Kidney glomerular epithelial cell (primary cell): ENCODE data around the gene CDC40.
"Not testable (repeated sequence)": the region's sequence is repeated elsewhere in the genome, so short reads cannot be mapped to it uniquely, and the experiment has no call there.

ENCODE experiments used
- DNase-seq: peaks from one replicate; lab custom pipeline; 2025; lab: John Stamatoyannopoulos, UW

CDC40 gene

DNA sequence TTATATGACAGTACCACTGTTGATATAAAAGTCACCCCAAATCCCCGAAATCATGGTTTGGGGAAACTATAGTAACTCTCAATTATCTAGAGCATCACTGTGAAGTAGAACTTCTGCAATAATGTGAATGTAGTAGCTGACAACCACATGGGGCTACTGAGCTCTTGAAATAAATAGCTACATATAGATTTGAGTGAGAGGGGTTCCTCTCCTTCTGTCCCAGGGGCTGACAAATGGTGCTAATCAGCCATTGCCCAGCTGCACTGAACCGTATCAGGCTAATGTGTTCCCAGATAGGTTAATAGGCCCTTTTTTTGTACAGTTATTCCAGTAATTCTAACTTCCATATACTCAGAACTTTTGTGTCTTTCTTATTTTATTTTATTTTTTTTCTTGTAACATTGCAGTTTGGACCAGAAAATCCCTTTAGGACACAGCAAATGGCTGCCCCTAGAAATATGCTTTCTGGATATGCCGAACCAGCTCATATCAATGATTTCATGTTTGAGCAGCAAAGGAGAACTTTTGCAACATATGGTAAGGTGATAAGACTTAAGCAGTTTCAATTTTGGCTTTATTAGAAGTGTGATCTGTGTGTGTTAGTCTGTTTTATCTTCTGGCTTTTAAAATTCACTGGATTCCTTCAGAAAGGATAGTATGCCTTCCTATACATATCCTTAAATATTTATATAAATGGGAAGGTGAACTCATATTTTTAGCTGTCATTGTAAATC, 21.1 kb downstream of the CDC40 start:
- DNase-seq: no peak

DNA sequence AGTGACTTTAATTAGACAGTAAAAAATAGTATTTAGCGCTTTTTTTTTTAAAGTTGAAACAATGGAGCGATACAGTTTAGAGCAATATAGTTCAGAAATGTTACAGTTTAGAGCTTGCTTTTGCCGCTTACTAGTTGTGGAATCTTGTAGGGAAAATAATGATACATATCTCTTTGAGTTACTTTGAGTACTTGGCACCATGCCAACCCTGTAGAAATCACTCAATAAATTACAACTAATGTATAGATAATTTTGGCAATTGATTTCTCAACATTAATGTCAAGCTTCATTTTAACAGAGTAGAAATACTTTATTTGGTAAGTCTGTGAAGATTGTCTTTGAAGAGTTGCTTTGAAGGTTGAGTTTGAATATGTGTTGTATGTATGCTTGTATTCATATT, 27.4 kb downstream of the CDC40 start:
- DNase-seq: no peak

DNA sequence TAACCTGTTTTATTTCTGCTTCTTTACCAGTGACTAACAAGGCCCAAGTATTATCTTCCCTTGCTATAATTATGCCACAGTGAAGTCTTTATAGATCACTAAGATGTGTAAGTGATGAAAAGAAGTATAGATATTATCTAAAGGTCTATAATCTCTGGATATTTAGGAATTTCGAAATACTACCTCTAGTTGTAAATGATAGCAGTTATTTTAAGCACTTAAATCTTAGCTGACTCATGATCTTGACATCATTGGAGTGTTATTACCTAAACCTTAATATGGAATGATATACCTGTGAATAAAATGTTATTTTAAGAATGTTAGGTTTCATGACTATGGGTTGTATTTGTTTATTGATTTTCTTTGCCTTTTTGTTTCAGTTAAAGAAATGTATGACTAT, 31.5 kb downstream of the CDC40 start:
- DNase-seq: no peak

DNA sequence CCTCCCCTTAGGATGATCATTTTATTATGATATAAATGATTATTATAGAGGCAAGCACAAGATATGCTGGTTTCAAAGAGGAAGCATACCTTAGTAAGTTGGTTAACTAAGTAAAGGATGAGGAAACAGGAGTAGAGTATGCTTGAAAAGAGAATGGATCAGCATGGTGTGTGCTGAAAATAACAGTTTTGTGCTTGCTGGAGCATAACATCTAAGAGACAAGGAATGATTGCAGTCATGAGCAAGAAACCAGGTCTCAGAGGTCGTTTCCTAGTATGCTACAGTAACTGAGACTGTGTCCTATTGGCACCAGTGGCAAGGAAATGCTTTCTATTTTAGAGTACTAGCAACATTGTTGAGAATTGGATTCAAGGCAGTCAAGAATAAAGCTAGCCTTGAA, 34.1 kb downstream of the CDC40 start:
- peak; percentile 53 for DNase-seq

DNA sequence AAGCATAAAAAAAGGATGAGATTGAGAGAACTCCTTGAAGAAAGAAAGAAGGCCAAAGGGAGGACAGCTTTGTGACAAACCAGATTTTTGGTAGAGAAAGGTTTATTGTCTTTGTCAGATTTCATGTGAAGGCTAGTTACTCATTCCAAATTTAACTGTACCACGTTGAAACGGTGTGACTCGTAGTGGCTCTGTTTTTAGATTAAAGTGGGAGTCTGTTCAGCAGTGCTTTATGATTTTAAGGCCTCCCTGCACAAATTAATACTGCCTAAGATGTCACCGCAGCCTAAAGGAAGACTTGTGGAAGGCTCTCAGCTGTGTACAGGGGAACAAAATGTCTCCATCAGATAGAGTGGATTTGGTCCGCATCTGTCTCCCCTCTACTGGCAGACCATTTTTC, 35.9 kb downstream of the CDC40 start:
- DNase-seq: no peak

DNA sequence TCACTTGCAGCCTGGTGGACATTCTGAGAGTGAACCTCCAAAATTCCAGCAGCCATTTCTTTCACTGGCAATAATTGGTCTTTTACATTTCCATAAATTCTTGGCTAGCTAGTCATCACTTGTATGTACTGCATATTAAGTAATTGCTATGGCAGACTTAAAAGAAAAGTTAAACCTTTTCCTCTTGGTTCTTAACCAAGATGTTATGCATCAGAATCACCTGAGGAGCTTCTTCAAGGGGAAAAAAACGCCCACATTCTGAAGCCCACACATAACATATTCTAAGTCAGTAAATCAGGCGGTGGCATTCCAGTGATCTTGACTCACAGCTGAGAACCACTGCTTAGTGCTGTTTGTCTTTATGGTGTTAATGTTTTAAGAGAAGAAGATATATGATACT, 37.0 kb downstream of the CDC40 start:
- DNase-seq: peak; percentile 78

DNA sequence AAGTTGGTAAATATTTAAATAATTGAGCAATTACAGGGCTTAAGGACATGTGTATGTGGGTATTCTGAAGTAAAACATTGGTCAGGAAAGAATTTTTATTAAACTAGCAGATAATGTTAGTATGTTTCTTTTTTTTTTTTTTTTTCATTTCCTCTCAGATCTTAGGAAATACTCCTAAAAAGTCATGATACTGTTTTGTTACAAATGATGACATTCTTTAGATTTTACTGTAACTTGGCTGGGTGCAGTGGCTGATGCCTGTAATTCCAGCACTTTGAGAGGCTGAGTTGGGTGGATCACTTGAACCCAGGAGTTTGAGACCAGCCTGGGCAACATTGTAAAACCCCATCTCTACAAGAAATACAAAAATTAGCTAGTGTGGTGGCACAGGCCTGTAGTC, 41.5 kb downstream of the CDC40 start:
- no peak for DNase-seq

DNA sequence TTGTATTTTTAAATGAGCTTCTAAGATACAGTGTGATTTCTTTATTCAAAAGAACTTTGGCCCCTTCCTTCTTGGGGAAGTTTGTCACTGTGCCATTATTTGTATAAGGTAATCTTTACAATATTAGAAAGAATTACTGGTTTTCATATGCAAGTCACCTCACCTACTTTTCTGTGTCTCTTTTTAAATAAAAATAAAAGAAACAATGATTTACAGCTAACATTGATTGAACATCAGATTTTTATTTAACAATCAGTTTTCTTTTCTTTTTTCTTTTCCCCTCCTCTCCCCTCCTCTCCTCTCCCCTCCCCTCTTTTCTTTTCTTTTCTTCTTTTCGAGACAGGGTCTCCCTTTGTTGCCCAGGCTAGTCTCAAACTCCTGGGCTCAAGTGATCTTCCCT, 46.0 kb downstream of the CDC40 start:
- no peak for DNase-seq

DNA sequence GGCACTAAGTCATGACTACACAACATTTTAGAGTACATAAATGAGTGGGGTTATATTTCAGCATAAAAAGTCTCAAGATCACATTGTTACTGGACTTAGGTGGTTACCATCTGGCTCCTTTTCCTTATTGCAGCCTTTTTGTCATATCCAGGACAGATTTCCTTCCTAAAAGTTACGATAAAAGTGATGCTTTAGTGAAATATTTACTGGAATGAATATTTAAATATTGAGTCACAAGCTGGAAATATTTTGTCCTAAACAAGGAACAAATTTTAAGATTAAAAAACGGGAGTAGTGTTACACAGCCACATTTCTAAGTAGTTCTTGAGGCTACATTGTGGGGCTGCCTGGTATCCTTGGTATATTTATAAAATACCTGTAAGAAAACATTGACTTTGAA, 52.2 kb downstream of the CDC40 start:
- DNase-seq: no peak

DNA sequence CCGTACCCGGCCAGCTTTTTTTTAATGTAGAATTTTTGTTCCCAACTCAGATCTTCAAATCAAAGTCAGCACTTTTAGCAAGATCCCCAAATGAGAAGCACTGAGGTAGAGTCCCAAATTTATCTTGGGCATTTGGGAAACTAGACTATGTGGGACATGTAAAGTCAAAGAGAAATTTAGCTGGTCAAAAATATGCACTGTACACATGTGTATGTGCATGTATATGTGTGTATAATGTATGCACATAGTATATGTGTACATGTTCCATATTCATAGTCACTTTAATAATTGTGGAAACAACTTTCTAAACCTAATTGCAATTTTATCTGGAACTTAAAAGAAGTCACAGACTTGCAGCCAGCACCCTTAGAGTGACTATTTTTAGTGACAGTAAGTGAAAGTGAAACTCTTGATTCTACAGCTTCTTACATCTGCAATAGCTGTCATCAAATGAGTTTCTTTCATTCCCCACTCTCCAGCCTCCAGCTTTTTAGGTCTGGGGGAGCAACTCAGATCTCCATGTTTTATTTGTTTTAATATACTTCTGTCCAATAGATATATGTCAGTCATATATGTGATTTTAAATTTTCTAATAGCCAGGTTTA, 53.6 kb downstream of the CDC40 start:
- DNase-seq: no peak

DNA sequence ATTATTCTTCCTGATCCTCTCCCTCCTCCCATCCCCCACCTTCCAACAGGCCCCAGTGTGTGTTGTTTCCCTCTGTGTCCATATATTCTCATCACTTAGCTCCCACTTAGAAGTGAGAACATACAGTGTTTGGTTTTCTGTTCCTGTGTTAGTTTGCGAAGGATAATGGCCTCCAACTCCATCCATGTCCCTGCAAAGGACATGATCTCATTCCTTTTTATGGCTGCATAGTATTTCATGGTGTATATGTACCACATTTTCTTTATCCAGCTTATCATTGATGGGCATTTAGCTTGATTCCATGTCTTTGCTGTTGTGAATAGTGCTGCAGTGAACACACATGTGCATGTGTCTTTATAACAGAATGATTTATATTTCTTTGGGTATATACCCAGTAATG, 55.8 kb downstream of the CDC40 start:
- not testable (repeated sequence) for DNase-seq

DNA sequence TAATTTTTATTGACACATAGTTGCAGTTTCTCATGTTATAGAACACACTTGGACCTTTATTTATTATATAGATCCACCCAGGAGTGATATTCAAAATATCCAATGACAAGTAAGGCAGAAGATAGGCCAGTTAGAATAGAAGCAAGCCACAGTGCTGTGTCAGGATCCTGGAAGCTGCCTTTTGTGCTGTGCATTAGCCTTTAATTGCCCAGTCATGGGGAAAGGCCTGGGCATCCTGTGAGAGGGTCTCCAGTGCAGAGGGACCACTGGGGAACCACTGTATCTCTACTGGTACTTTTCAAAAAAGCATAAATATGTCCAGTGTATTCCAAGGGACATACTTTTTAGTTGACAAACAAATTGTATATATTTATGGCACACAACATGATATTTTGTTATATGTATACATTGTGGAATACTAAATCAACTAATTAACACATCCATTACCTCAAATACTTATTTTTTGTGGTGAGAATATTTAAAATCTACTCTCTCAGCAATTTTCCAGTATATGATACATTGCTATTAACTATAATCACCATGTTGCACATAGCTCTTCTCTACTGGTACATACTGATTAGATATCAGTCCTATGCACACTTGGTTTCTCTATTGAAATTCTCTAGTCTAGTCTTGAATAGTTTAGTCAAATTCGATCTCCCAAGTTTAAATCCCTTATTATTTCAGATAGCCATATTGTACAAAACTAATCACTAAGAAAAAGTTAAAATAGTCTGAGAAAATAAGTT, 59.5 kb downstream of the CDC40 start:
- DNase-seq: no peak

DNA sequence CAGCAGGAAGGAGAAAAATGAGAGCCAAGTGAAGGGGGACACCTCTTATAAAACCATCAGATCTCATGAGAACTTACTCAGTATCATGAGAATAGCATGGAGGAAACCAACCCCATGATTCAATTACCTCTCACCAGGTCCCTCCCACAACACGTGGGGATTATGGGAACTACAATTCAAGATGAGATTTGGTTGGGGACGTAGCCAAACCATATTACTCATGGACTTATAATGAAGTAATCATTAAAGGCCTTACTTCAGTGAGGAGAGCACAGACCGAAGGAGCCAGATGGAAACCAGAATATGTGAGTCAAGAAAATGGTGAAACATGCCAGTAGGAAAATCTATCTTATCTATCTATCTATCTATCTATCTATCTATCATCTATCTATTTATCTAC, 64.4 kb downstream of the CDC40 start:
- DNase-seq: not testable (repeated sequence)

DNA sequence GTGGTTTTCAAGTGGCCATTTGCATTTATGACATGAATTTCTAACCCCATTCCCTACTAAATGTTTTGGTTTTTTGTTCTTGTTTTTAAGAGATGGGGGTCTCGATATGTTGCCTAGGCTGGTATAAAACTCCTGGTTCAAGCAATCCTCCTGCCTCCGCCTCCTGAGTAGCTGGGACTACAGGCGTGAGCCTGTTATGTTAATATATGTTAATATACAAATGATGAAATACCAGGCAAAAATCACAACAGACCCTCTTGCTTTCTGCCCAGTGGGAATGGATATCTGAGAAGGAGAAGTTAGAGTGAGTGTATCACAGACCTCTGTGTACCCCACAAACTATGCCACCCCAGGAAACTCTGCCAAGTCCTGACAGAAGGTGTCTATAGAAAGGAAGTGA, 66.2 kb downstream of the CDC40 start:
- no peak for DNase-seq

DNA sequence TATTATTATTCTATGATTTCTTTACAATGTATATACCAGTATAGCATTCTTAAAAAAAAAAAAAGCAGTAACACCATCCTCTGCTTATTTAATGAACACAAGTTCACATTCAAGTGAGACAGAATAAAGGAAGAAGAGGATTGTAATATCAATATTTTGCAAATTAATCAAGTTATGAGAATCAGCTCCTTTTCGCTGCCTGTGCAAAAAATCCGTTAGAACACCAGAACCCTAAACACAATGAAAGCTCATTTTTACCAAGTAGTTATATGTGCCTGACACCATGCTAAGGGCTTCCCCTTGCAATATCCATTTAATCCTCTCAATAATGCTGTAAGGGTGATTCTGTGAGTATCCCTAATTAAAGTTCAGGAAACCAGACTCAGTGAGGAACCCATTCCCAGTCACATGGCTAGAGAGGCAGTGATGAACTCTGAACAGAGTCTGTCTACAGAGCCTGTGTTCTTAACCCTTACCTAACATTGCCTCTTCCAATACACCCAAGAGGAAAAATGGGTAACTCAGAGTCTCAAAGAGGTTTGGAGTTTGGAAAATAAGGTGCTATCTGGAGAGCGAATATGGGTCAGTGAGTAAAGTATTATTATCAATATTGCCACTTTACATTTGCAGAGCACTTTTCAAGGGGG, 66.8 kb downstream of the CDC40 start:
- no peak for DNase-seq

DNA sequence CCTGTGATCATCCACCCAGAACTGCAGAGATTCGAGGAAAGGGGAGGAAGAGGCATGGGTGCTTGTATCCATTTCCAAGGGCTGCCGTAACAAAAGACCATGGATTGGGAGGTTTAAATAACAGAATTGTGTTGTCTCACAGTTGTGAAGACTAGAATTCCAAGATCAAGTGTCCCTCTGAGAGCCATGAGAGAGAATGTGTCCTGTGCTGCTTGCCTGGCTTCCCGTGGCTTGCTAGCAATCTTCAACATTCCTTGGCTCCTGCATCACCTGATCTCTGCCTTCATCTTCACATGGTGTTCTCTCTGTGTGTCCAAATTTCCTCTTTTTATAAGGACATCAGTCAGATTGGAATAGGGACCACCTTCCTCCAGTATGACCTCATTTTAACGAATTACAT, 69.8 kb downstream of the CDC40 start:
- DNase-seq: no peak

DNA sequence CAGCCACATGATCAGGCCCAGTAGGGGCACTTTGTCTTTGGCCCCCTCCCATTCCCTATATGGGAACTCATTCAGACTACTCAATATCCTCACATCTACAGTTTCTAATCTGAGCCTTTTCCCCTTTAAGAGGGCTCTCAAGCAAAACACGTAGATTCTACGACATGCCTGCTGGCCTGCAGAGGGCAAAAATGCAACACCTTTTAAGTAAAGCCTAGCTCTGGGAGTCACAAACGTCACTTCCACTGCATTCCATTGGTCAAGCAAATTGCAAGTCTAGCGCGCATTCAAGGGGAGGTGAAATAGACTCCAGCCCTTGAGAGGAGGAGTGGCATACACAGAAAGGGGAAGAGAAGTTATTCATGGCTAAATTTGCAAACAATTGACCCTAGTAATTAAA, 70.6 kb downstream of the CDC40 start:
- no peak for DNase-seq

DNA sequence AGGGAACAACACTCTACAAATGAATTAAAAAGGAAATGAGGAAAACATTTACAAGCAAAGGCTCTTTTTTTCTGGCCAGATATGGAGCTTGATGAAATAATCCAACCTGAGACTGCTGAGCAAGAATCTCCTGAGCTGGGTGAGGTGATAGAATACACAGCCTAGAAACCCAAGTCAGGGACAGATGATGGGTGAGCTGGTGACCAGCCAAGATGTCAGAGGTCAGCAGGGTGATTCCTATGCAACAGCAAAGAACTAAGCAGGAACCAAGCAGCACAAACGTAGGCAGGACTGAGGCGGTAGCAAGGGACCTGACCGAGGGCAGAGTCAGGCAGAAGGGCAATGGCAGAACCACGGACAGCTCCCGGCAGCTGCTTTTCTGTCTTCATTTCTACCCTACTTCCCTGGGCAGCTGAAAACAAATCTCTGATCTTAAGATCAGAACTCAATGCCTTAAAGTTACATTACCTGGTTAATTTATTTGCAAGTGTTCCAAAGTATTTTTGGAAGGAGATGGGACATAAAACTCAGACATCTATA, 75.1 kb downstream of the CDC40 start:
- peak; percentile 27 for DNase-seq

DNA sequence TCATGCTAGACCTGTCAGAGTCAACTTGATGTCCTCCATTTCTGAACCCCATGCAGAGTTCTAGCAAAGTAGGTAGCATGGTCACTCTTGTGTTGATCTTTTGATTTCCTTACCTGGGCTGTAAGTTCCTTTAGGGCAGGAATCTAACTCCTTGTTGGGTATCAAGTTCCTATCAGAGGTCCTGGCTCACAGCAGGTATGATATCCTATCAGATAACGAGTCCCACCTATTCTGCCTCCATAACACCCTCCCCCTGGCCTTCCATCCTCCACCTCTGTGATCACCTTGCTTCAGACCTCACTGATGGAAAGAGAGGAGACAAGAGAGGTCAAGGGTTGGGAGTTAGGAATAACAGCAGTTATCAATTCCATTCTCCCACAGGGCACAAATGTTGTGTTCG, 76.1 kb downstream of the CDC40 start:
- no peak for DNase-seq

DNA sequence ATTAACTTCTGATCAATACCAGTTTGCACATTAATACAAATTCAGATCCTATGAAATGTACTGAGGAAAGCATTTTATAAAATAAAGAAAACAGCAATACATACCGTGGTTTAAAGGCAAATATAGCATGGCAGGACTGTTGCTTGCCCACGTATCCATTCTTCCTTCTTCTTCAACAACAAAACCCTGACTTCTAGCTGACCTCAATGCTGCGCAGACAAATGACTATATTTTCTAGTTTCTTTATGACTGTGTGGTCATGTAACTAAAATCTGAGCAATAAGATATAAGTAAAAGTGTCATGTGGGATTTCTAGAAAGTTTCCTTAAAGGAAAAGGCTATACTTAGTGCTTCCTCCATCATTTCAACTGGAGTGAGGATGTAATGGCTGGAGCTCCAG, 85.0 kb downstream of the CDC40 start:
- DNase-seq: no peak

DNA sequence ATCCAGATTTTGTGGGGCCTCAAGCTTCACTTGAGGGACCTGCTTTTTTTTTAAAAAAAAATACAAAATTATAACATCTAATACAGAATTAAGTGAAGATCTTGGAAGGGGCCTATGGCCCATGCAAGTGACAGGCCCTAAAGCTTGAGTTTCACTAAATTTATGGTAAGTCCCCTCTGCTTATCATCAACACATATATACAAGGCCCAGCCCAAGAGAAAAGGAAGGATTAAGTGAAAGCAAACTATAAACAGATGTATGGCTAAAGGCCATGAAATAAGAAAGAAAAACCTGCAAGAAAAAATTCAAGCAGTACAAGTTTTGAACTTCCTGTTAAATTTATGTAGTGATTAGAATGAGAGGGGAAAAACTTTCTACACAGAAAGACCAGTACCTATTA, 86.8 kb downstream of the CDC40 start:
- no peak for DNase-seq

DNA sequence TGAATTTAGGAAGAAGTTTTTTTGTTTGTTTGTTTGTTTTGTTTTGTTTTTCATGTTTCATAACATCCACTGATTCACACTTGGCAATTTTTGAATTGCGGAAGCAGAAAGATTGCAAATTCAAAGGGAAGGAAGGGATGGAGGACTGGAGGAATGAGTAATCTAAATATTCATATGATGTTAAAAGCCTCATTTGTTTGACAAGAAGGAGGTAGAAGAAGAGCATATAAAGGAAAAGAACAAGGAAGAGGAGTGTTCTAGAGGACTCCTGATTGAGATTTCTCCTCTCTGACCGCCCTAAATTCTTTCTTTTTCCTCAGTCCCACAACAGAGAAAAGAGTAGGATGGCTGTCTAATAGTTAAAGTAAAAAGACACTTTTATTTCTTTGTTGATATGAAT, 89.4 kb downstream of the CDC40 start:
- no peak for DNase-seq

DNA sequence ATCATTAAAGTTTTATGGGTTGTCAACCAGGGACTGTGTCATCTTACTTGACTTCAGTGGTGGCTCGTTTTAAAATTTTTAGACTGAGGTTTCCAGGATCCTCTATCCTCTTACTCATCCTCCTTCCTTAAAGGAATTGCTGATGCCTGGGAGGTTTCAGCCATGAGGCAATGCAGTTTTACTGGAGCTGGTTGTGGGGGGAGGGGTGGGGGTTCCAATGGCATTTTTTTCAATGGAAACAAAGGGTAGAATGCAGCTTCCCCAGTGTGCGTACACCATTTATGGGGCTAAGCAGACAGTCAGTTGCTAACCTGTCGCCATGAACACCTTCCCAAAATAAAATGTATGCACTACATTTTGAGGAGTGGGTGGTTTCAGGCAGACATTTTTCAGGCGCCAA, 89.9 kb downstream of the CDC40 start:
- DNase-seq: peak; percentile 3
